ENCODE data around the gene UQCRC2. TPM values are rescaled to one million over a fixed set of nuclear protein-coding genes. Genes with fewer than 3 reads are reported as not detected.
A peak's percentile ranks its signal among the peaks of the same experiment; 100 is the strongest.
"Not testable (repeated sequence)": the region's sequence is repeated elsewhere in the genome, so short reads cannot be mapped to it uniquely, and the experiment has no call there.

UQCRC2 gene
- total RNA-seq, 2 experiments from 2014 or later, result 356 to 383 TPM

- Mint-ChIP-seq H3K27ac (no peak overlapping the region), H3K4me1 (ENCODE audit: low read depth) (peaks cover 31% of the 10 kb centered on the region), H3K36me3 (ENCODE audit: low read depth) (no peaks in the 10 kb centered on the region), H3K27me3 (no peaks in the 10 kb centered on the region), H3K9me3 (no peaks in the 10 kb centered on the region), H3K4me3 (no peak overlapping the region)
- TF ChIP-seq CTCF (IDR thresholded peaks at IDR 0.05), result no peak
- CTCF ChIA-PET, result interaction anchor here (3.0 kb wide), 1 partner anchor 55 kb away, joined by 12 read pairs; no protein-coding TSS in a partner anchor
- ATAC-seq, result no peak
- intact Hi-C loops (cut with micrococcal nuclease), result no loop called here
- POLR2A ChIA-PET, result no interaction called here
- DNase-seq, result no peak
Observed at GRCh38 chr16:22023505-22023904, 70.3 kb downstream of the UQCRC2 start.

- H3K27me3 Mint-ChIP-seq; H3K4me3 Mint-ChIP-seq; POLR2A ChIA-PET; intact Hi-C loops (cut with micrococcal nuclease); H3K9me3 Mint-ChIP-seq; H3K36me3 Mint-ChIP-seq (ENCODE audit: low read depth); H3K27ac Mint-ChIP-seq; DNase-seq; ATAC-seq: not testable (repeated sequence)
- CTCF ChIA-PET, result interaction anchor here (3.0 kb wide), 1 partner anchor 53 kb away, joined by 12 read pairs; no protein-coding TSS in a partner anchor
- peaks cover 23% of the 10 kb centered on the region for H3K4me1 Mint-ChIP-seq (ENCODE audit: low read depth)
Observed at GRCh38 chr16:22024785-22025184, 71.6 kb downstream of the UQCRC2 start.

- ATAC-seq, result no peak
- CTCF ChIA-PET, result interaction anchor here (1.2 to 2.4 kb wide), 2 partner anchors 20 to 50 kb away, joined by 4 to 16 read pairs; no protein-coding TSS in a partner anchor
Observed at GRCh38 chr16:22027633-22028032, 74.5 kb downstream of the UQCRC2 start.

GRCh38 chr16:22029632-22030031 lies 76.5 kb downstream of the UQCRC2 start:
- CTCF ChIA-PET, result no interaction called here
- Mint-ChIP-seq H3K36me3 (ENCODE audit: low read depth) (peaks cover 12% of the 10 kb centered on the region), H3K27ac (no peak overlapping the region), H3K27me3 (no peaks in the 10 kb centered on the region), H3K4me1 (ENCODE audit: low read depth) (peaks cover 33% of the 10 kb centered on the region), H3K4me3 (no peak overlapping the region), H3K9me3 (no peaks in the 10 kb centered on the region)
- DNase-seq, result no peak
- no peak for ATAC-seq
- POLR2A ChIA-PET, result no interaction called here
- intact Hi-C loops (cut with micrococcal nuclease), result no loop called here
- TF ChIP-seq CTCF (IDR thresholded peaks at IDR 0.05), result no peak

More at GRCh38 chr16:22027633-22028032, 74.5 kb downstream of the UQCRC2 start:
- TF ChIP-seq CTCF (IDR thresholded peaks at IDR 0.05), result no peak
- H3K27ac Mint-ChIP-seq, result peak overlapping the region; percentile 37
- peaks cover 30% of the 10 kb centered on the region for H3K4me1 Mint-ChIP-seq (ENCODE audit: low read depth)
- DNase-seq, result no peak
- peaks cover 12% of the 10 kb centered on the region for H3K36me3 Mint-ChIP-seq (ENCODE audit: low read depth)
- POLR2A ChIA-PET, result no interaction called here
- intact Hi-C loops (cut with micrococcal nuclease), result no loop called here
- H3K4me3 Mint-ChIP-seq, result no peak overlapping the region
- no peaks in the 10 kb centered on the region for H3K27me3 Mint-ChIP-seq
- no peaks in the 10 kb centered on the region for H3K9me3 Mint-ChIP-seq

GRCh38 chr16:22030087-22030812 lies 77.1 kb downstream of the UQCRC2 start:
- H3K27me3 Mint-ChIP-seq, result no peaks in the 10 kb centered on the region
- H3K4me1 Mint-ChIP-seq (ENCODE audit: low read depth), result peaks cover 38% of the 10 kb centered on the region
- no peak for DNase-seq
- ChIA-PET POLR2A (no interaction called here), CTCF (interaction anchor here (1.3 kb wide), 1 partner anchor 47 kb away, joined by 8 read pairs; no protein-coding TSS in a partner anchor)
- intact Hi-C loops (cut with micrococcal nuclease), result no loop called here
- no peak overlapping the region for H3K4me3 Mint-ChIP-seq
- no peak for TF ChIP-seq CTCF (IDR thresholded peaks at IDR 0.05)
- no peaks in the 10 kb centered on the region for H3K9me3 Mint-ChIP-seq
- peaks cover 12% of the 10 kb centered on the region for H3K36me3 Mint-ChIP-seq (ENCODE audit: low read depth)
- ATAC-seq, result no peak
- no peak overlapping the region for H3K27ac Mint-ChIP-seq

Data from activated CD8-positive, alpha-beta T cell treated with anti-CD3 and anti-CD28 coated beads for 36 hours (primary cell).